ENCODE measurements around the gene MED19. TPM values are rescaled to one million over a fixed set of nuclear protein-coding genes. Genes with fewer than 3 reads are reported as not detected.
"Not testable (repeated sequence)": the region's sequence is repeated elsewhere in the genome, so short reads cannot be mapped to it uniquely, and the experiment has no call there.

The MED19 gene
- total RNA-seq, 2 experiments from 2014 or later = 13.7 to 14.9 TPM

GRCh38 chr11:57729479-57729878, 17.5 kb upstream of the MED19 start:
- TF ChIP-seq CTCF (IDR thresholded peaks at IDR 0.05) = no peak
- Histone ChIP-seq H3K27me3 (ENCODE audit: control insufficient read depth in 1 of 2, insufficient read depth in 2 of 2, low read length in 2 of 2) (no peaks in the 10 kb centered on the region), H3K9me3 (ENCODE audit: control insufficient read depth in 1 of 2, insufficient read depth in 1 of 2, low read length in 2 of 2) (no peaks in the 10 kb centered on the region), H3K36me3 (ENCODE audit: insufficient read depth, low read length) (peaks cover 10% of the 10 kb centered on the region), H3K4me1 (ENCODE audit: insufficient read depth, low read length) (no peaks in the 10 kb centered on the region), H3K27ac (ENCODE audit: low read depth in 1 of 2, low read length in 2 of 2) (no peak overlapping the region), H3K4me3 (ENCODE audit: low read length) (no peak overlapping the region)
- Mint-ChIP-seq H3K27me3 (no peaks in the 10 kb centered on the region), H3K4me1 (ENCODE audit: low read depth) (peaks cover 10% of the 10 kb centered on the region), H3K36me3 (ENCODE audit: low read depth) (peaks cover 25% of the 10 kb centered on the region), H3K27ac (no peak overlapping the region), H3K9me3 (no peaks in the 10 kb centered on the region), H3K4me3 (no peak overlapping the region)
- intact Hi-C loops (cut with DNase I, micrococcal nuclease) = no loop called here
- ChIA-PET POLR2A (no interaction called here), CTCF (no interaction called here)
- DNase-seq (no peak), ATAC-seq (ENCODE audit: poor library complexity) (no peak)

DNA sequence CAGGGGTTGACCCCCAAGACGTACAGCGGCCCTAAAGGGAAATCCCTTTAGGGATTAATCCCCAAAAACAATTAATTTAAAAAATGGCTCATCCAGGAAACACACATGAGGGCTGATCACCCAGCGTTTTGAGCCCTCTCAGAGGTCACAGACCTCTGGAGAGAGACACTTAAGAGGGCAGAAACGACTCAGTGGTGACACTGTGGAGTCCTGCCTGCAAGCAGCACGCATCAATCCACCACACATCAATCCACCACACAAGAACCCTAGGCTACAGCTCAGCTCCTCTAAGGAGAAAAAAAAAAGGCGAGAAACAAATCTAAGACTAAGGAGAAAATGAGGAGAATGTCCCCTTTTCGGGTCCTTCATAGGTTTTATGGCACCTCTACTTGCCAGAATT, 16.8 kb upstream of the MED19 start:
- H3K36me3 ChIP-seq (ENCODE audit: insufficient read depth, low read length) = peaks cover 8% of the 10 kb centered on the region
- H3K27ac Mint-ChIP-seq = no peak overlapping the region
- no peaks in the 10 kb centered on the region for H3K9me3 ChIP-seq (ENCODE audit: control insufficient read depth in 1 of 2, insufficient read depth in 1 of 2, low read length in 2 of 2)
- CTCF ChIA-PET = no interaction called here
- H3K4me1 Mint-ChIP-seq (ENCODE audit: low read depth) = peaks cover 13% of the 10 kb centered on the region
- H3K9me3 Mint-ChIP-seq = no peaks in the 10 kb centered on the region
- intact Hi-C loops (cut with DNase I, micrococcal nuclease) = no loop called here
- H3K27ac ChIP-seq (ENCODE audit: low read depth in 1 of 2, low read length in 2 of 2) = no peak overlapping the region
- no peak overlapping the region for H3K4me3 ChIP-seq (ENCODE audit: low read length)
- H3K4me1 ChIP-seq (ENCODE audit: insufficient read depth, low read length) = no peaks in the 10 kb centered on the region
- TF ChIP-seq CTCF (IDR thresholded peaks at IDR 0.05) = no peak
- no peak for ATAC-seq (ENCODE audit: poor library complexity)
- no peaks in the 10 kb centered on the region for H3K27me3 Mint-ChIP-seq
- no peak overlapping the region for H3K4me3 Mint-ChIP-seq
- no peaks in the 10 kb centered on the region for H3K27me3 ChIP-seq (ENCODE audit: control insufficient read depth in 1 of 2, insufficient read depth in 2 of 2, low read length in 2 of 2)
- peaks cover 22% of the 10 kb centered on the region for H3K36me3 Mint-ChIP-seq (ENCODE audit: low read depth)
- DNase-seq = no peak
- POLR2A ChIA-PET = no interaction called here

DNA sequence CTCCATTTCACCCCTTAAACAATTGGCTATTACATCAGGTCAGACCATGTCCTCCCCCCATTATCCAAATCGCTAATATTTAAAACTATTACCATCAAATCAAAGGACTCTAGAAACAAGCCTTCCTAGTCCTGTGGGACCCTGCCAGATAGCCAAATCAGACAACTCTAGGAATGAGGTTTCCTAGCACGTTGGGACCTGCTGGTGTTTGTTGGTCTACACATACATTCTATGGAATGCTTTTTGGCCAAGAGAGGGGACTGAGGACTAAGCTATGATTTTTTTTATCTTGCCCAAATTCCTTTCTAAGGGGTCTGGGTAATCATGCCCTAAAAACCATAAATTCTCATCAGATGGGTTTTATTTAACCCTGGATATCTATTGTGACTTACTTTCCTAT, 15.2 kb upstream of the MED19 start:
- Histone ChIP-seq H3K4me1 (ENCODE audit: insufficient read depth, low read length) (no peaks in the 10 kb centered on the region), H3K4me3 (ENCODE audit: low read length) (no peak overlapping the region), H3K9me3 (ENCODE audit: control insufficient read depth in 1 of 2, insufficient read depth in 1 of 2, low read length in 2 of 2) (no peaks in the 10 kb centered on the region), H3K27me3 (ENCODE audit: control insufficient read depth in 1 of 2, insufficient read depth in 2 of 2, low read length in 2 of 2) (no peaks in the 10 kb centered on the region), H3K36me3 (ENCODE audit: insufficient read depth, low read length) (peaks cover 7% of the 10 kb centered on the region), H3K27ac (ENCODE audit: low read depth in 1 of 2, low read length in 2 of 2) (no peak overlapping the region)
- POLR2A ChIA-PET = no interaction called here
- Mint-ChIP-seq H3K27ac (no peak overlapping the region), H3K4me1 (ENCODE audit: low read depth) (peaks cover 13% of the 10 kb centered on the region), H3K36me3 (ENCODE audit: low read depth) (peaks cover 22% of the 10 kb centered on the region), H3K4me3 (no peak overlapping the region), H3K9me3 (no peaks in the 10 kb centered on the region), H3K27me3 (no peaks in the 10 kb centered on the region)
- CTCF ChIA-PET = no interaction called here
- ATAC-seq (ENCODE audit: poor library complexity) (no peak), DNase-seq (no peak)
- no peak for TF ChIP-seq CTCF (IDR thresholded peaks at IDR 0.05)
- intact Hi-C loops (cut with DNase I, micrococcal nuclease) = no loop called here

DNA sequence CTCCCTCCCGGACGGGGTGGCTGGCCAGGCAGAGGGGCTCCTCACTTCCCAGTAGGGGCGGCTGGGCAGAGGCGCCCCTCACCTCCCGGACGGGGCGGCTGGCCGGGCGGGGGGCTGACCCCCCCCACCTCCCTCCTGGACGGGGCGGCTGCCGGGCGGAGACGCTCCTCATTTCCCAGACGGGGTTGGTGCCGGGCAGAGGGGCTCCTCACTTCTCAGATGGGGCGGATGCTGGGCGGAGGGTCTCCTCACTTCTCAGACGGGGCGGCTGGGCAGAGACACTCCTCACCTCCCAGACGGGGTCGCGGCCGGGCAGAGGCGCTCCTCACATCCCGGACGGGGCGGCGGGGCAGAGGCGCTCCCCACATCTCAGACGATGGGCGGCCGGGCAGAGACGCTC, 4.7 kb upstream of the MED19 start:
- H3K27ac Mint-ChIP-seq; H3K27me3 ChIP-seq (ENCODE audit: control insufficient read depth in 1 of 2, insufficient read depth in 2 of 2, low read length in 2 of 2); H3K9me3 ChIP-seq (ENCODE audit: control insufficient read depth in 1 of 2, insufficient read depth in 1 of 2, low read length in 2 of 2); ATAC-seq (ENCODE audit: poor library complexity); H3K9me3 Mint-ChIP-seq; CTCF ChIA-PET; H3K4me3 Mint-ChIP-seq; H3K27ac ChIP-seq (ENCODE audit: low read depth in 1 of 2, low read length in 2 of 2); H3K4me3 ChIP-seq (ENCODE audit: low read length); H3K27me3 Mint-ChIP-seq; DNase-seq; POLR2A ChIA-PET: not testable (repeated sequence)
- Mint-ChIP-seq H3K4me1 (ENCODE audit: low read depth) (peaks cover 27% of the 10 kb centered on the region), H3K36me3 (ENCODE audit: low read depth) (peaks cover 40% of the 10 kb centered on the region)
- intact Hi-C loops (cut with DNase I, micrococcal nuclease) = loop anchor here in 1 of 2 experiments (10.0 kb wide), 2 partner anchors 382 to 868 kb away; partner anchors contain the start of genes P2RX3 and SSRP1
- peaks cover 17% of the 10 kb centered on the region for H3K36me3 ChIP-seq (ENCODE audit: insufficient read depth, low read length)
- H3K4me1 ChIP-seq (ENCODE audit: insufficient read depth, low read length) = peaks cover 17% of the 10 kb centered on the region

All from CD4-positive, alpha-beta T cell (primary cell).